ENCODE data around the gene ASCC1. TPM values are rescaled to one million over a fixed set of nuclear protein-coding genes. Genes with fewer than 3 reads are reported as not detected.

The ASCC1 gene
- total RNA-seq, 3 donors from 2014 or later (not counting 1 experiment from before 2014, with no cell fraction given) = 26.0 to 35.2 (median 29.3) TPM

- H3K27me3 Mint-ChIP-seq (ENCODE audit: low read depth in 2 of 2) = no peaks in the 10 kb centered on the region
- Histone ChIP-seq H3K27me3 (ENCODE audit: control insufficient read depth, insufficient read depth, low read length) (no peaks in the 10 kb centered on the region), H3K4me1 (ENCODE audit: control insufficient read depth, insufficient read depth, low read length) (peaks cover 34% of the 10 kb centered on the region), H3K4me3 (ENCODE audit: low read length) (no peak overlapping the region), H3K9me3 (ENCODE audit: control insufficient read depth, insufficient read depth, low read length) (no peaks in the 10 kb centered on the region), H3K36me3 (ENCODE audit: control insufficient read depth, insufficient read depth, low read length) (peaks cover 50% of the 10 kb centered on the region), H3K27ac (ENCODE audit: low read length) (no peak overlapping the region)
- peaks cover 7% of the 10 kb centered on the region for H3K36me3 Mint-ChIP-seq
- ATAC-seq = no peak
- intact Hi-C loops (cut with micrococcal nuclease) = no loop called here
- no peak for DNase-seq
- peaks cover 23 to 46% of the 10 kb centered on the region in 2 donors for H3K4me1 Mint-ChIP-seq
- WGBS (ENCODE audit: insufficient coverage) = 97% methylated on average over 5 of the region's 5 CpGs
- TF ChIP-seq CTCF (IDR thresholded peaks at IDR 0.05) = no peak
- no peaks in the 10 kb centered on the region for H3K9me3 Mint-ChIP-seq
- no peak overlapping the region for H3K4me3 Mint-ChIP-seq
- H3K27ac Mint-ChIP-seq = no peak overlapping the region
Measured at GRCh38 chr10:72072046-72072445, 144.0 kb downstream of the ASCC1 start.

- Histone ChIP-seq H3K4me3 (ENCODE audit: low read length) (no peak overlapping the region), H3K9me3 (ENCODE audit: control insufficient read depth, insufficient read depth, low read length) (no peaks in the 10 kb centered on the region), H3K27ac (ENCODE audit: low read length) (no peak overlapping the region), H3K4me1 (ENCODE audit: control insufficient read depth, insufficient read depth, low read length) (peaks cover 14% of the 10 kb centered on the region), H3K27me3 (ENCODE audit: control insufficient read depth, insufficient read depth, low read length) (no peaks in the 10 kb centered on the region), H3K36me3 (ENCODE audit: control insufficient read depth, insufficient read depth, low read length) (peaks cover 66% of the 10 kb centered on the region)
- no peak for ATAC-seq
- peak in 1 of 2 donors; percentile 34 for DNase-seq
- no peak overlapping the region for H3K4me3 Mint-ChIP-seq
- no peaks in the 10 kb centered on the region for H3K9me3 Mint-ChIP-seq
- no peak for TF ChIP-seq CTCF (IDR thresholded peaks at IDR 0.05)
- no peaks in the 10 kb centered on the region for H3K27me3 Mint-ChIP-seq (ENCODE audit: low read depth in 2 of 2)
- H3K27ac Mint-ChIP-seq = peak overlapping the region; percentile 56 to 69
- intact Hi-C loops (cut with micrococcal nuclease) = no loop called here
- peaks cover 11 to 34% of the 10 kb centered on the region in 2 donors for H3K4me1 Mint-ChIP-seq
- whole genome bisulfite sequencing (ENCODE audit: insufficient coverage) = 55% methylated on average over 7 of the region's 7 CpGs
- H3K36me3 Mint-ChIP-seq = peaks cover 7% of the 10 kb centered on the region
Measured at GRCh38 chr10:72069751-72070526, 146.1 kb downstream of the ASCC1 start.

- H3K4me1 Mint-ChIP-seq = peaks cover 11 to 34% of the 10 kb centered on the region in 2 donors
Measured at GRCh38 chr10:72068901-72069446, 147.1 kb downstream of the ASCC1 start.

More at GRCh38 chr10:72068901-72069446, 147.1 kb downstream of the ASCC1 start:
- peaks cover 9% of the 10 kb centered on the region for H3K4me1 ChIP-seq (ENCODE audit: control insufficient read depth, insufficient read depth, low read length)
- ATAC-seq (no peak), DNase-seq (peak in 1 of 2 donors; percentile 13)
- Mint-ChIP-seq H3K4me3 (no peak overlapping the region), H3K27me3 (ENCODE audit: low read depth in 2 of 2) (no peaks in the 10 kb centered on the region), H3K36me3 (peaks cover 7% of the 10 kb centered on the region), H3K9me3 (no peaks in the 10 kb centered on the region), H3K27ac (peak overlapping the region in 1 of 2 donors; percentile 56)
- H3K9me3 ChIP-seq (ENCODE audit: control insufficient read depth, insufficient read depth, low read length) = no peaks in the 10 kb centered on the region
- H3K27ac ChIP-seq (ENCODE audit: low read length) = no peak overlapping the region
- H3K27me3 ChIP-seq (ENCODE audit: control insufficient read depth, insufficient read depth, low read length) = no peaks in the 10 kb centered on the region
- no peak overlapping the region for H3K4me3 ChIP-seq (ENCODE audit: low read length)
- intact Hi-C loops (cut with micrococcal nuclease) = no loop called here
- H3K36me3 ChIP-seq (ENCODE audit: control insufficient read depth, insufficient read depth, low read length) = peaks cover 69% of the 10 kb centered on the region
- 90% methylated on average over 12 of the region's 12 CpGs for WGBS (ENCODE audit: insufficient coverage)
- TF ChIP-seq CTCF (IDR thresholded peaks at IDR 0.05) = no peak

All from natural killer cell (primary cell).